Fibroblast of skin of left biceps (primary cell): ENCODE data around the gene C1orf232.

Experiments used
- DNase-seq, 2 experiments: peaks; one replicate each; pipeline ENCODE4 v3.0.0-alpha.2; 2013; ENCODE audit warnings: low read depth in 2 of 2

The C1orf232 gene

GRCh38 chr1:26168410-26169197 is at the start of gene C1orf232:
Gene C1orf232, minus strand, starts transcription at chr1:26168963. Its CDS starts 464 bp downstream, at chr1:26168499.
- no peak for DNase-seq

GRCh38 chr1:26215246-26215645 is 46.5 kb upstream of the C1orf232 start:
- DNase-seq, result no peak

- DNase-seq, result no peak
Observed at GRCh38 chr1:26213335-26213905, 44.7 kb upstream of the C1orf232 start.

GRCh38 chr1:26212726-26213125 is 44.0 kb upstream of the C1orf232 start:
- no peak for DNase-seq

GRCh38 chr1:26210147-26210870 is 41.5 kb upstream of the C1orf232 start:
- DNase-seq, result no peak

- no peak for DNase-seq
Observed at GRCh38 chr1:26203642-26204318, 35.0 kb upstream of the C1orf232 start.

GRCh38 chr1:26200413-26200812 is 31.6 kb upstream of the C1orf232 start:
- DNase-seq, result no peak

GRCh38 chr1:26197813-26198212 is 29.1 kb upstream of the C1orf232 start:
- DNase-seq, result no peak

- no peak for DNase-seq
Observed at GRCh38 chr1:26197301-26197700, 28.5 kb upstream of the C1orf232 start.

- no peak for DNase-seq
Observed at GRCh38 chr1:26195805-26196204, 27.0 kb upstream of the C1orf232 start.

- no peak for DNase-seq
Observed at GRCh38 chr1:26191739-26192138, 23.0 kb upstream of the C1orf232 start.

- DNase-seq, result no peak
Observed at GRCh38 chr1:26190373-26190987, 21.7 kb upstream of the C1orf232 start, which contains the start of gene CATSPER4. Gene CATSPER4, plus strand, starts transcription at chr1:26190602. Its CDS starts 26 bp downstream, at chr1:26190628.

- no peak for DNase-seq
Observed at GRCh38 chr1:26189751-26190275, 21.1 kb upstream of the C1orf232 start.

GRCh38 chr1:26189331-26189730 is 20.6 kb upstream of the C1orf232 start:
- DNase-seq, result no peak

GRCh38 chr1:26188477-26188876 is 19.7 kb upstream of the C1orf232 start:
- DNase-seq, result no peak

- DNase-seq, result no peak
Observed at GRCh38 chr1:26187882-26188281, 19.1 kb upstream of the C1orf232 start.

GRCh38 chr1:26184883-26185282 is 16.1 kb upstream of the C1orf232 start:
- DNase-seq, result no peak

- no peak for DNase-seq
Observed at GRCh38 chr1:26184086-26184485, 15.3 kb upstream of the C1orf232 start.

GRCh38 chr1:26182383-26182696 is 13.6 kb upstream of the C1orf232 start:
- no peak for DNase-seq

GRCh38 chr1:26181586-26182382 is 13.0 kb upstream of the C1orf232 start:
- no peak for DNase-seq

- DNase-seq, result no peak
Observed at GRCh38 chr1:26180010-26180506, 11.3 kb upstream of the C1orf232 start.
